Endothelial cell of umbilical vein (primary cell): ENCODE results near the gene FBXL19. TPM values are rescaled to one million over a fixed set of nuclear protein-coding genes. Genes with fewer than 3 reads are reported as not detected.

Experiments
- BruUV-seq: library from RNA; stranded (reverse); fragments of 400-500 nt; replicated peaks from 2 replicates; lab custom pipeline; 2021; lab: Mats Ljungman, UMichigan
- CTCF ChIA-PET: fragments of 300-600, 350-600 bp; sonication (Branson Sonifier 250); formaldehyde crosslinking; loops from one replicate; lab custom pipeline; 2021; ENCODE audit warnings: antibody characterized with exemption, inconsistent platforms; lab: Charles Lee
- POLR2A ChIA-PET: fragments of 300-600, 350-600 bp; sonication (Branson Sonifier 250); formaldehyde crosslinking; loops from one replicate; lab custom pipeline; 2021; ENCODE audit warnings: antibody characterized with exemption, inconsistent platforms; lab: Charles Lee
- DNase-seq: peaks from one replicate; pipeline ENCODE4 v3.0.0-alpha.2; 2011; ENCODE audit warnings: low read depth, low spot score
- FAIRE-seq: peaks from 2 replicates; lab custom pipeline; 2011; peaks lifted over from hg19 to GRCh38; lab: Jason Lieb, UNC
- H2AFZ ChIP-seq: 2 replicates; pipeline ENCODE4 v1.6.0; 2012; ENCODE audit warnings: low read depth, low read length, control low read depth, inconsistent platforms
- H3K27ac ChIP-seq: 2 replicates; pipeline ENCODE4 v1.5.1; 2011; ENCODE audit warnings: low read depth, mild to moderate bottlenecking, control low read depth, low read length, moderate library complexity; ENCODE audit not compliant: insufficient read depth
- H3K27me3 ChIP-seq, 2 experiments: 2 replicates each; pipeline versions ENCODE4 v1.6.0 to v1.6.1; 2011; ENCODE audit warnings: low read length in 2 of 2, mixed read lengths in 1 of 2; ENCODE audit not compliant: control insufficient read depth in 2 of 2, insufficient read depth in 2 of 2
- H3K36me3 ChIP-seq, 2 experiments: 2 replicates in 1 of 2; 3 replicates in 1 of 2; pipeline ENCODE4 v1.5.1; 2011; ENCODE audit warnings: low read length in 2 of 2, mild to moderate bottlenecking in 1 of 2, moderate library complexity in 1 of 2; ENCODE audit not compliant: control insufficient read depth in 2 of 2, insufficient read depth in 2 of 2; ENCODE audit errors: extremely low read depth in 1 of 2
- H3K4me1 ChIP-seq: 3 replicates; pipeline ENCODE4 v1.5.1; 2011; ENCODE audit warnings: mild to moderate bottlenecking, low read length; ENCODE audit not compliant: control insufficient read depth, insufficient read depth; ENCODE audit errors: extremely low read depth
- H3K4me2 ChIP-seq: 2 replicates; pipeline ENCODE4 v1.6.1; 2011; ENCODE audit warnings: low read length, control low read depth, mixed read lengths; ENCODE audit not compliant: insufficient read depth
- H3K4me3 ChIP-seq, 3 experiments: fragments of 200-600 bp in 1 of 3; sonication (generic), shearing (Covaris generic) in 1 of 3; replicated peaks in 1 of 3; 2 replicates each; pipeline ENCODE4 v1.5.1; 2011 to 2016; ENCODE audit warnings: control low read depth in 3 of 3, low read length in 3 of 3, mild to moderate bottlenecking in 2 of 3, inconsistent platforms in 1 of 3, low read depth in 1 of 3, moderate library complexity in 1 of 3; ENCODE audit not compliant: insufficient read depth in 1 of 3
- H3K79me2 ChIP-seq: 2 replicates; pipeline ENCODE4 v1.6.0; 2012; ENCODE audit warnings: low read length, inconsistent platforms; ENCODE audit not compliant: control insufficient read depth, insufficient read depth
- H3K9ac ChIP-seq: replicated peaks from 2 replicates; pipeline ENCODE3; 2011; ENCODE audit warnings: low read length, control low read depth; ENCODE audit not compliant: insufficient read depth; ENCODE audit errors: extremely low read depth
- H3K9me1 ChIP-seq: replicated peaks from 3 replicates; pipeline ENCODE4 v1.6.0; 2011; ENCODE audit warnings: mild to moderate bottlenecking, low read length; ENCODE audit not compliant: control insufficient read depth, insufficient read depth; ENCODE audit errors: extremely low read depth
- H3K9me3 ChIP-seq: replicated peaks from 2 replicates; pipeline ENCODE4 v1.5.1; 2012; ENCODE audit warnings: low read length, inconsistent platforms; ENCODE audit not compliant: control insufficient read depth, insufficient read depth
- H4K20me1 ChIP-seq: replicated peaks from 2 replicates; pipeline ENCODE3; 2011; ENCODE audit warnings: mild to moderate bottlenecking, low read length; ENCODE audit not compliant: control insufficient read depth, insufficient read depth; ENCODE audit errors: extremely low read depth
- CTCF ChIP-seq, 2 donors: IDR thresholded peaks; 1 replicate in 1 of 2; 2 replicates in 1 of 2; pipeline ENCODE4 v1.5.1; 2011; ENCODE audit warnings: low read length in 2 of 2, mild to moderate bottlenecking in 2 of 2, moderate library complexity in 2 of 2, control low read depth in 1 of 2, inconsistent platforms in 1 of 2, low read depth in 1 of 2; ENCODE audit not compliant: insufficient read depth in 1 of 2; ENCODE audit errors: extremely low read depth in 1 of 2
- EZH2 ChIP-seq: IDR thresholded peaks from 2 replicates; pipeline ENCODE4 v1.6.1; 2012; ENCODE audit warnings: borderline replicate concordance, low read depth, mild to moderate bottlenecking, moderate library complexity, low read length, inconsistent platforms; ENCODE audit not compliant: severe bottlenecking
- FOS ChIP-seq: IDR thresholded peaks from 2 replicates; pipeline ENCODE4 v1.6.1; 2011; ENCODE audit warnings: mild to moderate bottlenecking, low read length, moderate library complexity, borderline replicate concordance; ENCODE audit not compliant: insufficient read depth
- GATA2 ChIP-seq: IDR thresholded peaks from 2 replicates; pipeline ENCODE4 v1.7.0; 2011; ENCODE audit warnings: low read depth, mild to moderate bottlenecking, moderate library complexity, mixed read lengths, low read length; ENCODE audit not compliant: insufficient read length, insufficient read depth
- JUN ChIP-seq: IDR thresholded peaks from 2 replicates; pipeline ENCODE4 v1.6.1; 2011; ENCODE audit warnings: borderline replicate concordance, low read depth; ENCODE audit not compliant: insufficient read length, insufficient read depth
- MAX ChIP-seq: IDR thresholded peaks from 2 replicates; pipeline ENCODE4 v1.6.1; 2011; ENCODE audit not compliant: insufficient read depth, insufficient read length
- MYC ChIP-seq: IDR thresholded peaks from one replicate; pipeline ENCODE4 v1.6.1; 2011; ENCODE audit warnings: mild to moderate bottlenecking, low read depth, low read length
- POLR2A ChIP-seq: IDR thresholded peaks from 2 replicates; pipeline ENCODE4 v1.6.1; 2012; ENCODE audit warnings: low read depth, mild to moderate bottlenecking, control low read depth, low read length
- dilution Hi-C: fragments of 300-500 bp; cut with MboI; formaldehyde crosslinking; loops from one replicate; pipeline ENCODE4 v1.15.0; 2019; ENCODE audit warnings: low sequenced_read_pairs; ENCODE audit not compliant: extremely low pct_ligation_motif_present
- intact Hi-C: fragments of 100-400 bp; cut with micrococcal nuclease; formaldehyde crosslinking; loops from one replicate; pipeline ENCODE4 v1.10.0; 2022
- polyA plus RNA-seq, 4 experiments: library from polyadenylated mRNA; depleted of rRNA in 3 of 4; stranded (reverse) in 3 of 4; unstranded in 1 of 4; fragments of >200 nt; gene quantifications; 2 replicates each; pipeline versions ENCODE4 v1.2.1 to v1.2.3, GENCODE V29; 2011 to 2012; ENCODE audit warnings: missing spikeins in 1 of 4
- total RNA-seq: library from RNA; stranded (reverse); gene quantifications from 2 replicates; pipeline ENCODE4 v1.2.3, GENCODE V29; 2021

FBXL19 gene
- total and polyA plus RNA-seq, 2 donors (not counting 3 experiments of a cell fraction or from before 2014, with no cell fraction given): 22.1 to 38.0 TPM

GRCh38 chr16:30926937-30927788 is 3.8 kb downstream of the FBXL19 start:
- TF ChIP-seq MYC (no peak), JUN (no peak), POLR2A (no peak), EZH2 (no peak), GATA2 (no peak), FOS (no peak), CTCF (IDR thresholded peaks at IDR 0.05; ENCODE audit: extremely low read depth in 1 of 2, insufficient read depth in 1 of 2, low read depth in 1 of 2, low read length in 2 of 2) (no peak), MAX (no peak)
- no peaks in the 10 kb centered on the region for H3K79me2 ChIP-seq
- H3K9me1 ChIP-seq: no peaks in the 10 kb centered on the region
- peaks cover 2% of the 10 kb centered on the region for H3K4me1 ChIP-seq
- BruUV-seq: no TSS peak
- ChIA-PET CTCF (no interaction called here), POLR2A (no interaction called here)
- no peaks in the 10 kb centered on the region for H3K9me3 ChIP-seq
- no peak overlapping the region for H3K9ac ChIP-seq
- H3K4me3 ChIP-seq: no peak overlapping the region
- no peak overlapping the region for H3K27ac ChIP-seq
- no peak overlapping the region for H3K4me2 ChIP-seq
- dilution Hi-C loops (no loop called here), intact Hi-C loops (no loop called here)
- FAIRE-seq (no peak), DNase-seq (no peak)
- H3K36me3 ChIP-seq: peaks cover 4 to 28% of the 10 kb centered on the region in 2 experiments
- H2AFZ ChIP-seq: no peak overlapping the region
- no peaks in the 10 kb centered on the region for H4K20me1 ChIP-seq
- H3K27me3 ChIP-seq: no peaks in the 10 kb centered on the region
